Smooth muscle cell (in vitro differentiated cells): ENCODE data around the gene TTBK2. TPM values are rescaled to one million over a fixed set of nuclear protein-coding genes. Genes with fewer than 3 reads are reported as not detected.

Experiments used
- DNase-seq: peaks from one replicate; lab custom pipeline; 2025; ENCODE audit not compliant: unreplicated experiment; lab: John Stamatoyannopoulos, UW
- H2AFZ ChIP-seq: fragments of 200-600 bp; sonication (generic); 2 replicates; pipeline ENCODE4 v1.6.0; 2016; ENCODE audit warnings: antibody characterized with exemption, low read depth, mild to moderate bottlenecking
- H3F3A ChIP-seq: fragments of 200-600 bp; sonication (generic); 2 replicates; pipeline ENCODE4 v1.6.0; 2017; ENCODE audit warnings: antibody characterized with exemption, low read depth
- H3K27ac ChIP-seq: fragments of 200-600 bp; sonication (generic); 2 replicates; pipeline ENCODE4 v1.5.1; 2016; ENCODE audit warnings: low read depth, mild to moderate bottlenecking
- H3K27me3 ChIP-seq: fragments of 200-600 bp; sonication (generic); 2 replicates; pipeline ENCODE4 v1.6.1; 2016; ENCODE audit warnings: low read depth, mild to moderate bottlenecking
- H3K36me3 ChIP-seq: fragments of 200-600 bp; sonication (generic); 2 replicates; pipeline ENCODE4 v1.5.1; 2016; ENCODE audit warnings: low read depth
- H3K4me1 ChIP-seq: fragments of 200-600 bp; sonication (generic); 2 replicates; pipeline ENCODE4 v1.5.1; 2016; ENCODE audit warnings: low read depth
- H3K4me2 ChIP-seq: fragments of 200-600 bp; sonication (generic); 2 replicates; pipeline ENCODE4 v1.6.0; 2016; ENCODE audit warnings: mild to moderate bottlenecking
- H3K4me3 ChIP-seq: fragments of 200-600 bp; sonication (generic); 2 replicates; pipeline ENCODE4 v1.5.1; 2016; ENCODE audit warnings: mild to moderate bottlenecking
- H3K79me2 ChIP-seq: fragments of 200-600 bp; sonication (generic); 2 replicates; pipeline ENCODE4 v1.6.0; 2016; ENCODE audit warnings: low read depth, mild to moderate bottlenecking
- H3K9ac ChIP-seq: fragments of 200-600 bp; sonication (generic); 2 replicates; pipeline ENCODE4 v1.6.0; 2016; ENCODE audit warnings: low read depth
- H3K9me3 ChIP-seq: fragments of 200-600 bp; sonication (generic); replicated peaks from 2 replicates; pipeline ENCODE4 v1.5.1; 2016; ENCODE audit warnings: low read depth
- H4K20me1 ChIP-seq: fragments of 200-600 bp; sonication (generic); 2 replicates; pipeline ENCODE4 v1.6.0; 2016; ENCODE audit warnings: low read depth
- WGBS: methylation state at CpG from one replicate; pipeline ENCODE4 v1.1.7; 2016; ENCODE audit warnings: low lambda C conversion rate; 5-methylcytosine and 5-hydroxymethylcytosine counted together
- polyA plus RNA-seq: library from polyadenylated mRNA; unstranded; fragments of >200 nt; fragmentation: Nextera tagmentation; extraction: Ambion mirVana; gene quantifications from 2 replicates; pipeline ENCODE4 v1.2.1, GENCODE V29; 2016
- total RNA-seq: library from RNA; depleted of rRNA; stranded (reverse); fragments of >200 nt; gene quantifications from 2 replicates; pipeline ENCODE4 v1.2.3, GENCODE V29; 2014
- TF ChIP-seq, protein P1 (sequence below): fragments of 200-600 bp; sonication (generic); IDR thresholded peaks from 2 replicates; pipeline ENCODE4 v1.5.1; 2017; ENCODE audit warnings: borderline replicate concordance, mild to moderate bottlenecking, antibody characterized with exemption; ENCODE audit not compliant: insufficient read depth, poor library complexity, severe bottlenecking

TTBK2 gene
- total and polyA plus RNA-seq, 2 experiments from 2014 or later: 6.6 to 11.1 TPM

DNA sequence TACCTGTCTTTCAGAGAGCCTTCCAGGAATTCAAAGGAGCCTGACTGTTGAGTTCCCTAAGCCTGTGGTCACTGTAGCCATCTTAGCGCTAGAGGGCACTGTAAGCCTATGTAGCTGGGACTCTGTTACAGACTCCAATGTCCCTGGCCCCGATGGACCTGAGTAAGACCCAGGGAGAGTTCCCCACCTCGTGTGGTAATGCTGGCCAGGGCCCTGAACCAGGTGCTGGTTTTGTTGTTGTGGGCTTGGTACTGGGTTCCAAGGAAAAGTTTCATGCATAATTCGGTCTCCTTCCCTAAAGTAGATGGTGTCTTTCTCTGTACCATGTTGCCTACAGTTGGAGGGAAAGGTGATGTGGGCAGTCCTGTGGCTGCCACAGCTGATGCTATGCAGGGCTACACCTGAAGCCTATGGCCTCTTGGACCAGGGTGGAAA is 216.1 kb downstream of the TTBK2 start:
- no peak overlapping the region for H2AFZ ChIP-seq
- WGBS: 42% methylated on average over 4 of the region's 4 CpGs
- H3K4me2 ChIP-seq: no peak overlapping the region
- no peak overlapping the region for H3K27ac ChIP-seq
- no peak overlapping the region for H3K4me3 ChIP-seq
- no peak overlapping the region for H3K9ac ChIP-seq
- no peaks in the 10 kb centered on the region for H3F3A ChIP-seq
- no peaks in the 10 kb centered on the region for H3K36me3 ChIP-seq
- TF ChIP-seq, protein P1, sequence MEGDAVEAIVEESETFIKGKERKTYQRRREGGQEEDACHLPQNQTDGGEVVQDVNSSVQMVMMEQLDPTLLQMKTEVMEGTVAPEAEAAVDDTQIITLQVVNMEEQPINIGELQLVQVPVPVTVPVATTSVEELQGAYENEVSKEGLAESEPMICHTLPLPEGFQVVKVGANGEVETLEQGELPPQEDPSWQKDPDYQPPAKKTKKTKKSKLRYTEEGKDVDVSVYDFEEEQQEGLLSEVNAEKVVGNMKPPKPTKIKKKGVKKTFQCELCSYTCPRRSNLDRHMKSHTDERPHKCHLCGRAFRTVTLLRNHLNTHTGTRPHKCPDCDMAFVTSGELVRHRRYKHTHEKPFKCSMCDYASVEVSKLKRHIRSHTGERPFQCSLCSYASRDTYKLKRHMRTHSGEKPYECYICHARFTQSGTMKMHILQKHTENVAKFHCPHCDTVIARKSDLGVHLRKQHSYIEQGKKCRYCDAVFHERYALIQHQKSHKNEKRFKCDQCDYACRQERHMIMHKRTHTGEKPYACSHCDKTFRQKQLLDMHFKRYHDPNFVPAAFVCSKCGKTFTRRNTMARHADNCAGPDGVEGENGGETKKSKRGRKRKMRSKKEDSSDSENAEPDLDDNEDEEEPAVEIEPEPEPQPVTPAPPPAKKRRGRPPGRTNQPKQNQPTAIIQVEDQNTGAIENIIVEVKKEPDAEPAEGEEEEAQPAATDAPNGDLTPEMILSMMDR: peak; percentile 80
- no peaks in the 10 kb centered on the region for H3K27me3 ChIP-seq
- no peaks in the 10 kb centered on the region for H4K20me1 ChIP-seq
- H3K9me3 ChIP-seq: no peaks in the 10 kb centered on the region
- H3K79me2 ChIP-seq: no peaks in the 10 kb centered on the region
- H3K4me1 ChIP-seq: no peaks in the 10 kb centered on the region
- DNase-seq: no peak

DNA sequence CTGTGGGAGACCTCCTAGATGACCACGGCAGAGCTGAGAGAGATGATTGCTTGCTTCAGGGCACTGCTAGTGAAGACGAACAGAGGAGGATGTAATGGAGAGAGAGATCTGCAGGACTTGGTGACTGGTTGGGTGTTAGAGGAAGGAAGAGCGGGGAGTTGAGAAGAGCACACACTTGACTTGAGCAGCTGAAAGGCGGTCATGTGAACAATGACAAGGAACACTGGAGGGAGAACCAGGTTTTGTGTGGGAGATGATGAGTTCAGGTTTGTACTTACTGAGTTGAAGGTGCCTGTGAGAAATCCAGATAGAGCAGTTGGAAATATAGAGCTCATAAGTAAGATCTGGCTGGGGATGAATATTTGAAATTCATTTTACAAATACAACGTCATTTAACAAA is 224.0 kb downstream of the TTBK2 start:
- TF ChIP-seq, protein P1: no peak
- WGBS: 90% methylated on average over 5 of the region's 5 CpGs

DNA sequence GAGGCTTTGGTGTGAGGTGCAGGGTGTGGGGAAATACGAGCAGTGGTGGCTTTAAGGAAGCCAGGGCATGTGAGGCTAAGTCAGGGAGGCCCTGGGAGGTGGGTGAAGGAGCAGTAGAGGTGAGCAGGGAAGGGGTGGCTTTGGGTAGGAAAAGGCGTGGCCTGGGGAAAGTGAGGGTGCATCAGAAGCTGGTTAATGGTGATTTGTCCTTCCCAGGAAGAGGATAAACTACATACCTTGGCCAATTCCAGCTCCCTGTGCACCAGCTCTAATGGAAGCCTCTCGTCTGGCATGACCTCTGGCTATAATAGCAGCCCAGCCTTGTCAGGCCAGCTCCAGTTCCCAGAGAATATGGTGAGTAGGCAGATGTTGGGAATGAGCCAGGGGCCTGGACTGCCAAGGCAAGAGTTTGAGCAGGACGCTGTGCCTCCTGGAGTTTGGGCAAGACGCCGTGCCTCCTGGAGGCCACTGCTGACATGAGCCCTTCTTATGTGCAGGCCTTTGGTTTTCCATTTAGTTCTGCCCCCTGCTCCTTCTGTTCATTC is 225.0 kb downstream of the TTBK2 start:
- no peaks in the 10 kb centered on the region for H3K9me3 ChIP-seq
- peaks cover 3% of the 10 kb centered on the region for H3K36me3 ChIP-seq

More for the DNA sequence above, 224.0 kb downstream of the TTBK2 start:
- Histone ChIP-seq H3K36me3 (peaks cover 3% of the 10 kb centered on the region), H3K79me2 (no peaks in the 10 kb centered on the region), H3K4me3 (no peak overlapping the region), H3K4me1 (no peaks in the 10 kb centered on the region), H3K4me2 (no peak overlapping the region), H3K27ac (no peak overlapping the region), H4K20me1 (no peaks in the 10 kb centered on the region), H2AFZ (no peak overlapping the region), H3K9me3 (no peaks in the 10 kb centered on the region), H3F3A (no peaks in the 10 kb centered on the region), H3K27me3 (no peaks in the 10 kb centered on the region), H3K9ac (no peak overlapping the region)
- no peak for DNase-seq

DNA sequence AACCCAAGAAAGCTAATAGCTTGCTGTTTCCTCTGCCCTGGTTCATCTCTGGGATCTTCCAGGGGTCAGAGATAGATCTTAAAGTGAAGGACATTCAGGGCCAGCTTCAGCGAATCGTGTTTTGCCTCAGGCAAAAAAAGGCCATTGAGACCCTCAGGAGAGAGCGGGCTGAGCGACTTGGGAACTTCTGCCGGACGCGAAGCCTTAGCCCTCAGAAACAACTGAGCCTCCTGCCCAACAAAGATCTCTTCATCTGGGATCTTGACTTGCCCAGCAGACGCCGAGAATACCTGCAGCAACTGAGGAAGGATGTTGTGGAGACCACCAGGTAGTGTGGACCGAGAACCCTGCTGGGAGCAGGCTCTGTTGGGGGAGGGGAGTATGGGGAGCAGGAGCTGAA is 226.2 kb downstream of the TTBK2 start:
- DNase-seq: no peak
- 96% methylated on average over 10 of the region's 10 CpGs for WGBS
- H4K20me1 ChIP-seq: no peaks in the 10 kb centered on the region

More for the DNA sequence above, 225.0 kb downstream of the TTBK2 start:
- no peak for DNase-seq
- Histone ChIP-seq H3K27ac (no peak overlapping the region), H3K4me3 (no peak overlapping the region), H3K9ac (no peak overlapping the region), H4K20me1 (no peaks in the 10 kb centered on the region), H3K27me3 (no peaks in the 10 kb centered on the region), H3K4me1 (no peaks in the 10 kb centered on the region), H3K4me2 (no peak overlapping the region), H3K79me2 (no peaks in the 10 kb centered on the region), H2AFZ (no peak overlapping the region), H3F3A (no peaks in the 10 kb centered on the region)
- TF ChIP-seq, protein P1: no peak
- 98% methylated on average over 6 of the region's 6 CpGs for WGBS

More for the DNA sequence above, 226.2 kb downstream of the TTBK2 start:
- no peaks in the 10 kb centered on the region for H3K79me2 ChIP-seq
- no peaks in the 10 kb centered on the region for H3K9me3 ChIP-seq
- H3K4me3 ChIP-seq: no peak overlapping the region
- peaks cover 3% of the 10 kb centered on the region for H3K36me3 ChIP-seq
- TF ChIP-seq, protein P1: no peak
- no peaks in the 10 kb centered on the region for H3K4me1 ChIP-seq
- no peaks in the 10 kb centered on the region for H3K27me3 ChIP-seq
- H3K27ac ChIP-seq: no peak overlapping the region
- no peak overlapping the region for H3K4me2 ChIP-seq
- H3K9ac ChIP-seq: no peak overlapping the region
- no peak overlapping the region for H2AFZ ChIP-seq
- no peaks in the 10 kb centered on the region for H3F3A ChIP-seq
